Measurements from ENCODE around the gene CSNK1A1L. TPM values are rescaled to one million over a fixed set of nuclear protein-coding genes. Genes with fewer than 3 reads are reported as not detected.

The CSNK1A1L gene
- not detected for total RNA-seq

GRCh38 chr13:37105251-37105714 is at the start of gene CSNK1A1L:
CSNK1A1L (minus strand) TSS chr13:37105664; CDS start chr13:37105256, 408 bp downstream.

GRCh38 chr13:37058910-37059847 is 46.3 kb downstream of the CSNK1A1L start, which contains the start of gene SUPT20H:
SUPT20H (minus strand) TSS chr13:37059688; CDS start chr13:37051490, 8,198 bp downstream.

Other genes with a start within 250 kb of the CSNK1A1L start
- under 1 TPM in 1 of 2 experiments, not detected in 1; 0.08 TPM for gene SMAD9, start 185.4 kb downstream of the CSNK1A1L start, total RNA-seq
- gene ALG5, start 106.3 kb downstream of the CSNK1A1L start, total RNA-seq: 10 to 100 TPM; 28.7 to 32.9 TPM
- gene EXOSC8, start 104.9 kb downstream of the CSNK1A1L start, total RNA-seq: 10 to 100 TPM; 75.3 to 80.8 TPM
- 10 to 100 TPM; 58.6 to 64.5 TPM for gene SUPT20H, start 46.0 kb downstream of the CSNK1A1L start, total RNA-seq